Caco-2 (cell line): ENCODE measurements around the gene TRAF3. TPM values are rescaled to one million over a fixed set of nuclear protein-coding genes. Genes with fewer than 3 reads are reported as not detected.

ENCODE experiments used
- BruUV-seq: library from RNA; stranded (reverse); fragments of 400-500 nt; replicated peaks from 2 replicates; lab custom pipeline; 2021; lab: Mats Ljungman, UMichigan
- CTCF ChIA-PET: fragments of 300-600 bp; sonication (Branson Sonifier 250); formaldehyde crosslinking; loops from one replicate; lab custom pipeline; 2022; ENCODE audit warnings: antibody characterized with exemption; lab: Charles Lee
- POLR2A ChIA-PET: fragments of 300-600 bp; sonication (Branson Sonifier 250); formaldehyde crosslinking; loops from one replicate; lab custom pipeline; 2022; ENCODE audit warnings: antibody characterized with exemption; lab: Charles Lee
- DNase-seq, 2 experiments: peaks; one replicate each; pipeline versions ENCODE4 v3.0.0 to v3.0.0-alpha.2; 2020 to 2022
- H3K27me3 ChIP-seq: replicated peaks from 2 replicates; pipeline ENCODE4 v1.6.0; 2011; ENCODE audit warnings: low read length; ENCODE audit not compliant: control insufficient read depth, insufficient read depth
- H3K36me3 ChIP-seq: 2 replicates; pipeline ENCODE4 v1.5.1; 2011; ENCODE audit warnings: low read length; ENCODE audit not compliant: control insufficient read depth, insufficient read depth
- H3K4me1 ChIP-seq: fragments of 250-450 bp; sonication (Bioruptor Pico); 2 replicates; pipeline ENCODE4 v1.5.1; 2020; ENCODE audit warnings: mild to moderate bottlenecking
- H3K4me3 ChIP-seq: 2 replicates; pipeline ENCODE4 v1.5.1; 2011; ENCODE audit warnings: low read depth, mild to moderate bottlenecking, control low read depth, low read length
- H3K9me3 ChIP-seq: fragments of 250-450 bp; sonication (Bioruptor Pico); 2 replicates; pipeline ENCODE4 v1.5.1; 2020; ENCODE audit warnings: mild to moderate bottlenecking, moderate library complexity
- H3K27ac Mint-ChIP-seq: one replicate; pipeline ENCODE4 v1.8.0; 2022; ENCODE audit warnings: mixed read lengths; ENCODE audit not compliant: unreplicated experiment
- H3K27me3 Mint-ChIP-seq: one replicate; pipeline ENCODE4 v1.8.0; 2022; ENCODE audit warnings: mixed read lengths; ENCODE audit not compliant: insufficient read depth, unreplicated experiment
- H3K36me3 Mint-ChIP-seq: one replicate; pipeline ENCODE4 v1.8.0; 2022; ENCODE audit warnings: mild to moderate bottlenecking, mixed read lengths; ENCODE audit not compliant: insufficient read depth, unreplicated experiment
- H3K4me1 Mint-ChIP-seq: one replicate; pipeline ENCODE4 v1.8.0; 2022; ENCODE audit warnings: low read depth, mixed read lengths; ENCODE audit not compliant: unreplicated experiment
- H3K4me3 Mint-ChIP-seq: one replicate; pipeline ENCODE4 v1.8.0; 2022; ENCODE audit warnings: mild to moderate bottlenecking, moderate library complexity, mixed read lengths; ENCODE audit not compliant: unreplicated experiment
- H3K9me3 Mint-ChIP-seq: one replicate; pipeline ENCODE4 v1.8.0; 2022; ENCODE audit warnings: mixed read lengths; ENCODE audit not compliant: unreplicated experiment
- intact Hi-C: fragments of 100-400 bp; cut with micrococcal nuclease; formaldehyde crosslinking; loops from one replicate; pipeline ENCODE4 v1.10.0; 2022; ENCODE audit not compliant: unreplicated experiment
- total RNA-seq: library from RNA; stranded (reverse); gene quantifications from 2 replicates; pipeline ENCODE4 v1.2.3, GENCODE V29; 2022
- TF ChIP-seq, protein P1 (sequence below), 2 experiments: fragments of 200-600 bp in 1 of 2; IDR thresholded peaks; 1 replicate in 1 of 2; 2 replicates in 1 of 2; pipeline versions ENCODE4 v1.5.1 to v1.8.0; 2011 to 2022; ENCODE audit warnings: antibody characterized with exemption in 1 of 2, control low read depth in 1 of 2, inconsistent platforms in 1 of 2, low read depth in 1 of 2, low read length in 1 of 2, mild to moderate bottlenecking in 1 of 2, moderate library complexity in 1 of 2; ENCODE audit not compliant: insufficient read depth in 1 of 2, severe bottlenecking in 1 of 2, unreplicated experiment in 1 of 2

Gene TRAF3
- total RNA-seq, 1 experiment from 2014 or later, result 16.6 TPM

DNA sequence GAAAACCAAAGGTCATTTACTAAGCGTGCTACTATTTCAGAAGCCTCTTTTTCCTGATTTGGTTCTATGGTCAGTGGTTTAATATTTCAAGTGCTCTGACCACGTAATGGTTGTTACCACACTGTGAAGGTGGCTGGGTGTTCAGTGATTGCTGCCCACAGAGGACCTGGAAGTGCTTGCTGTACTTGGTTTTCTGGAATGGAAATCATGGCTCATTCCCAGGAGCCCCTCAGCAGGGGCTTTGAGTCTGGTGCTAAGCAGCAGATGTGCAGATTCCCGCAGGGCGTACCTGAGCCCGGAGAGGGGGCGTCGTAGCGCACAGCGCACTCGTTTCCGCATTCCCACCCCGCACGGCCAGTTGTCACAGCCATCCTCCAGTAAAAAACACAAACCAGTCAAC lies 50.5 kb downstream of the TRAF3 start:
- Mint-ChIP-seq H3K36me3 (no peaks in the 10 kb centered on the region), H3K9me3 (no peaks in the 10 kb centered on the region), H3K27ac (no peak overlapping the region), H3K4me1 (no peaks in the 10 kb centered on the region), H3K27me3 (no peaks in the 10 kb centered on the region), H3K4me3 (no peak overlapping the region)
- ChIA-PET CTCF (no interaction called here), POLR2A (no interaction called here)
- Histone ChIP-seq H3K36me3 (no peaks in the 10 kb centered on the region), H3K9me3 (no peaks in the 10 kb centered on the region), H3K4me3 (no peak overlapping the region), H3K27me3 (no peaks in the 10 kb centered on the region), H3K4me1 (no peaks in the 10 kb centered on the region)
- no TSS peak for BruUV-seq
- TF ChIP-seq, protein P1, sequence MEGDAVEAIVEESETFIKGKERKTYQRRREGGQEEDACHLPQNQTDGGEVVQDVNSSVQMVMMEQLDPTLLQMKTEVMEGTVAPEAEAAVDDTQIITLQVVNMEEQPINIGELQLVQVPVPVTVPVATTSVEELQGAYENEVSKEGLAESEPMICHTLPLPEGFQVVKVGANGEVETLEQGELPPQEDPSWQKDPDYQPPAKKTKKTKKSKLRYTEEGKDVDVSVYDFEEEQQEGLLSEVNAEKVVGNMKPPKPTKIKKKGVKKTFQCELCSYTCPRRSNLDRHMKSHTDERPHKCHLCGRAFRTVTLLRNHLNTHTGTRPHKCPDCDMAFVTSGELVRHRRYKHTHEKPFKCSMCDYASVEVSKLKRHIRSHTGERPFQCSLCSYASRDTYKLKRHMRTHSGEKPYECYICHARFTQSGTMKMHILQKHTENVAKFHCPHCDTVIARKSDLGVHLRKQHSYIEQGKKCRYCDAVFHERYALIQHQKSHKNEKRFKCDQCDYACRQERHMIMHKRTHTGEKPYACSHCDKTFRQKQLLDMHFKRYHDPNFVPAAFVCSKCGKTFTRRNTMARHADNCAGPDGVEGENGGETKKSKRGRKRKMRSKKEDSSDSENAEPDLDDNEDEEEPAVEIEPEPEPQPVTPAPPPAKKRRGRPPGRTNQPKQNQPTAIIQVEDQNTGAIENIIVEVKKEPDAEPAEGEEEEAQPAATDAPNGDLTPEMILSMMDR (IDR thresholded peaks at IDR 0.05; ENCODE audit: insufficient read depth in 1 of 2, low read depth in 1 of 2, low read length in 1 of 2, severe bottlenecking in 1 of 2, unreplicated experiment in 1 of 2), result no peak
- DNase-seq, result no peak
- intact Hi-C loops, result no loop called here

DNA sequence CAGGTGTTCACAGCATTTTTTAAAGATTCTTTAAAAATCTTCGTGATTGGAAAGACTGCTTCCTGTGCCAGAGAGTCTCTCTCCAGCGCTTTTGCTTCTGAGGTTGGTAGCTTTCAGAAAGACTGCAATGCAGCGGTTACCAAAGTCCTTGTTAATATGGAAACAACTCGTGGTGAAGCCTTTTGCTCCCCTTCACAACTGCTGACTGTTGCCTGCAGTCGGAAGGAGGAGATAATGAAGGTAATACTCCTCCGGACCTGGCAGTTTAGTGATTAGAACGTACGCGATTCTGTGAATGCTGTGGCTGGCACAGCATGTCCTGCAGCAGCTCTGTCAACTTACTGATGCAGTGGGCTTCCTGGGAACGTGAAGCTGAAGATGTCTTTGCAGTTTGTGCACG lies 50.9 kb downstream of the TRAF3 start:
- no peaks in the 10 kb centered on the region for H3K9me3 Mint-ChIP-seq
- TF ChIP-seq, protein P1 (IDR thresholded peaks at IDR 0.05; ENCODE audit: insufficient read depth in 1 of 2, low read depth in 1 of 2, low read length in 1 of 2, severe bottlenecking in 1 of 2, unreplicated experiment in 1 of 2), result no peak
- ChIA-PET CTCF (no interaction called here), POLR2A (no interaction called here)
- intact Hi-C loops, result no loop called here
- no peaks in the 10 kb centered on the region for H3K27me3 ChIP-seq
- no peaks in the 10 kb centered on the region for H3K27me3 Mint-ChIP-seq
- BruUV-seq, result no TSS peak
- H3K27ac Mint-ChIP-seq, result no peak overlapping the region
- no peak overlapping the region for H3K4me3 Mint-ChIP-seq
- H3K36me3 ChIP-seq, result no peaks in the 10 kb centered on the region
- H3K9me3 ChIP-seq, result no peaks in the 10 kb centered on the region
- no peak overlapping the region for H3K4me3 ChIP-seq
- H3K4me1 Mint-ChIP-seq, result no peaks in the 10 kb centered on the region
- no peaks in the 10 kb centered on the region for H3K4me1 ChIP-seq
- no peaks in the 10 kb centered on the region for H3K36me3 Mint-ChIP-seq
- DNase-seq, result no peak

DNA sequence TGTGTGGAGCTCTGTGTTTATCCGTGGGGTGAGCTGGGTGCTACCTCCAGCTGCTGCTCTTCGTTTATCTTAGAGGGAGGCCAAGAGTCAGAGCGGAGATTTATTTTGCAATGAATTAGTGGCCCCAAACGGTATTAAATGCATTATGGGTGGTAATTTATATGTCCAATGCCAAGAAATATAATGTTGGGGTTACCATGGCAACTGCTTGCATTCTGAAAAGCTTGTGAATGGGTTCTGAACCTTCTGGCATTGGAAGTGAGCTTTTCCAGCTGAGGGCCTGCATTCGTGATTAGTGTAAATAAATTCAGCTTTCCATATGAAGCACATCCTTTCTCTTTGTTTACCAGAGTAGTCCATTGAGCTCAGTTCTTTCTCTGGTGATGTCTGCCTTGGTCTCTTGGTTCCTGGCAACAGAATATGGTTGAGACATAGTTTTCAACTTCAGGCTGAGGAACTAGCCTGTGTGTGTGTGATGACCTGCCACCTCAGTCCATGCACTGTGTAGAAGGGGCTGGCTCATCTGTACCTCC lies 51.8 kb downstream of the TRAF3 start:
- Mint-ChIP-seq H3K4me3 (no peak overlapping the region), H3K9me3 (no peaks in the 10 kb centered on the region), H3K27ac (no peak overlapping the region), H3K4me1 (no peaks in the 10 kb centered on the region), H3K27me3 (no peaks in the 10 kb centered on the region), H3K36me3 (peaks cover under 1% of the 10 kb centered on the region)
- ChIA-PET CTCF (interaction anchor here (0.6 kb wide), 1 partner anchor 18 kb away, joined by 3 read pairs; no protein-coding TSS in a partner anchor), POLR2A (no interaction called here)
- no peaks in the 10 kb centered on the region for H3K4me1 ChIP-seq
- no peaks in the 10 kb centered on the region for H3K36me3 ChIP-seq
- no TSS peak for BruUV-seq
- TF ChIP-seq, protein P1 (IDR thresholded peaks at IDR 0.05; ENCODE audit: insufficient read depth in 1 of 2, low read depth in 1 of 2, low read length in 1 of 2, severe bottlenecking in 1 of 2, unreplicated experiment in 1 of 2), result no peak
- DNase-seq, result no peak
- H3K27me3 ChIP-seq, result no peaks in the 10 kb centered on the region
- no peak overlapping the region for H3K4me3 ChIP-seq
- intact Hi-C loops, result no loop called here
- H3K9me3 ChIP-seq, result no peaks in the 10 kb centered on the region
